CD14-positive monocyte (primary cell): ENCODE results near the gene ROMO1. TPM values are rescaled to one million over a fixed set of nuclear protein-coding genes. Genes with fewer than 3 reads are reported as not detected.

Source experiments
- DNase-seq, 3 donors: peaks; one replicate each; pipeline ENCODE4 v3.0.0-alpha.2; 2011 to 2022
- H2AFZ ChIP-seq: 2 replicates; pipeline ENCODE4 v1.6.0; 2012; ENCODE audit warnings: mild to moderate bottlenecking, low read depth, low read length, inconsistent platforms; ENCODE audit not compliant: insufficient read depth, poor library complexity, severe bottlenecking
- H3K27ac ChIP-seq, 2 donors: 1 replicate in 1 of 2; 2 replicates in 1 of 2; pipeline ENCODE4 v1.5.1; 2012 to 2013; ENCODE audit warnings: low read length in 2 of 2, control low read depth in 1 of 2, inconsistent platforms in 1 of 2, low read depth in 1 of 2, mild to moderate bottlenecking in 1 of 2
- H3K27me3 ChIP-seq, 2 donors: one replicate each; pipeline versions ENCODE4 v1.6.0 to v1.6.1; 2011 to 2013; ENCODE audit warnings: low read length in 2 of 2; ENCODE audit not compliant: control insufficient read depth in 2 of 2, insufficient read depth in 2 of 2
- H3K36me3 ChIP-seq, 2 donors: replicated peaks in 1 of 2; 1 replicate in 1 of 2; 2 replicates in 1 of 2; pipeline versions ENCODE4 v1.5.1 to v1.6.1; 2012 to 2013; ENCODE audit warnings: low read length in 2 of 2, control low read depth in 1 of 2, inconsistent platforms in 1 of 2, mild to moderate bottlenecking in 1 of 2; ENCODE audit not compliant: insufficient read depth in 2 of 2, control insufficient read depth in 1 of 2
- H3K4me1 ChIP-seq, 2 donors: 1 replicate in 1 of 2; 2 replicates in 1 of 2; pipeline versions ENCODE4 v1.5.1 to v1.6.1; 2012 to 2013; ENCODE audit warnings: low read length in 2 of 2, control low read depth in 1 of 2, inconsistent platforms in 1 of 2, mild to moderate bottlenecking in 1 of 2, moderate library complexity in 1 of 2; ENCODE audit not compliant: insufficient read depth in 2 of 2, control insufficient read depth in 1 of 2
- H3K4me2 ChIP-seq: replicated peaks from 2 replicates; pipeline ENCODE3; 2012; ENCODE audit warnings: low read length, moderate library complexity, mild to moderate bottlenecking; ENCODE audit not compliant: poor library complexity, severe bottlenecking; ENCODE audit errors: extremely low read depth
- H3K4me3 ChIP-seq, 3 experiments: fragments of 200-600 bp in 1 of 3; sonication (generic) in 1 of 3; replicated peaks in 1 of 3; 1 replicate in 2 of 3; 2 replicates in 1 of 3; pipeline ENCODE4 v1.5.1; 2011 to 2013; ENCODE audit warnings: low read length in 3 of 3, mild to moderate bottlenecking in 3 of 3, control low read depth in 2 of 3, low read depth in 2 of 3, inconsistent platforms in 1 of 3, moderate library complexity in 1 of 3
- H3K79me2 ChIP-seq: 2 replicates; pipeline ENCODE4 v1.6.0; 2012; ENCODE audit warnings: mild to moderate bottlenecking, control low read depth, inconsistent platforms, low read length, moderate library complexity; ENCODE audit not compliant: insufficient read depth
- H3K9ac ChIP-seq: 2 replicates; pipeline ENCODE4 v1.6.0; 2017; ENCODE audit warnings: low read length, mild to moderate bottlenecking; ENCODE audit not compliant: insufficient read depth, poor library complexity, severe bottlenecking
- H3K9me3 ChIP-seq, 2 donors: replicated peaks in 1 of 2; 1 replicate in 1 of 2; 2 replicates in 1 of 2; pipeline versions ENCODE4 v1.5.1 to v1.6.1; 2012 to 2013; ENCODE audit warnings: low read length in 2 of 2, control low read depth in 1 of 2; ENCODE audit not compliant: control insufficient read depth in 1 of 2, insufficient read depth in 1 of 2
- H4K20me1 ChIP-seq: 2 replicates; pipeline ENCODE4 v1.6.0; 2012; ENCODE audit warnings: mild to moderate bottlenecking, low read length, control low read depth, moderate library complexity; ENCODE audit not compliant: insufficient read depth
- H3K27ac Mint-ChIP-seq, 7 donors: one replicate each; pipeline ENCODE4 v1.8.0; 2020; ENCODE audit warnings: mild to moderate bottlenecking in 7 of 7, mixed read lengths in 7 of 7, moderate library complexity in 6 of 7, inconsistent platforms in 2 of 7
- H3K27me3 Mint-ChIP-seq, 3 donors: one replicate each; pipeline ENCODE4 v1.8.0; 2021 to 2022; ENCODE audit warnings: low read depth in 3 of 3, mild to moderate bottlenecking in 3 of 3, mixed read lengths in 3 of 3, moderate library complexity in 3 of 3, inconsistent platforms in 1 of 3
- H3K36me3 Mint-ChIP-seq, 2 donors: one replicate each; pipeline ENCODE4 v1.8.0; 2020; ENCODE audit warnings: mixed read lengths in 2 of 2, inconsistent platforms in 1 of 2, mild to moderate bottlenecking in 1 of 2
- H3K4me1 Mint-ChIP-seq: one replicate; pipeline ENCODE4 v1.8.0; 2020; ENCODE audit warnings: mild to moderate bottlenecking, mixed read lengths
- H3K4me3 Mint-ChIP-seq, 2 donors: one replicate each; pipeline ENCODE4 v1.8.0; 2020; ENCODE audit warnings: mild to moderate bottlenecking in 2 of 2, mixed read lengths in 2 of 2, moderate library complexity in 1 of 2
- H3K9me3 Mint-ChIP-seq, 7 donors: one replicate each; pipeline ENCODE4 v1.8.0; 2020 to 2022; ENCODE audit warnings: mixed read lengths in 7 of 7, mild to moderate bottlenecking in 6 of 7, moderate library complexity in 6 of 7, inconsistent platforms in 2 of 7
- WGBS: methylation state at CpG from one replicate; pipeline ENCODE4 v1.1.5; 2013; ENCODE audit warnings: missing lambda C conversion rate; ENCODE audit not compliant: insufficient coverage; 5-methylcytosine and 5-hydroxymethylcytosine counted together
- intact Hi-C, 2 donors: fragments of 100-400 bp; cut with micrococcal nuclease; formaldehyde crosslinking; loops; one replicate each; pipeline versions ENCODE4 v1.15.0 to v1.15.1; 2023
- polyA plus RNA-seq, 3 donors: library from polyadenylated mRNA; depleted of rRNA in 1 of 3; unstranded in 2 of 3; stranded (reverse) in 1 of 3; fragments of 300-500 nt in 2 of 3; fragments of >200 nt in 1 of 3; fragmentation: Illumina TruSeq in 2 of 3; gene quantifications; 1 replicate in 2 of 3; 2 replicates in 1 of 3; pipeline ENCODE4 v1.2.3, GENCODE V29; 2012 to 2021
- TF ChIP-seq, protein P1 (sequence below): fragments of 200-600 bp; IDR thresholded peaks from one replicate; pipeline ENCODE4 v1.8.0; 2022; ENCODE audit warnings: antibody characterized with exemption, mild to moderate bottlenecking

Gene ROMO1
- polyA plus RNA-seq, 3 donors, result 220 to 448 (median 352) TPM

DNA sequence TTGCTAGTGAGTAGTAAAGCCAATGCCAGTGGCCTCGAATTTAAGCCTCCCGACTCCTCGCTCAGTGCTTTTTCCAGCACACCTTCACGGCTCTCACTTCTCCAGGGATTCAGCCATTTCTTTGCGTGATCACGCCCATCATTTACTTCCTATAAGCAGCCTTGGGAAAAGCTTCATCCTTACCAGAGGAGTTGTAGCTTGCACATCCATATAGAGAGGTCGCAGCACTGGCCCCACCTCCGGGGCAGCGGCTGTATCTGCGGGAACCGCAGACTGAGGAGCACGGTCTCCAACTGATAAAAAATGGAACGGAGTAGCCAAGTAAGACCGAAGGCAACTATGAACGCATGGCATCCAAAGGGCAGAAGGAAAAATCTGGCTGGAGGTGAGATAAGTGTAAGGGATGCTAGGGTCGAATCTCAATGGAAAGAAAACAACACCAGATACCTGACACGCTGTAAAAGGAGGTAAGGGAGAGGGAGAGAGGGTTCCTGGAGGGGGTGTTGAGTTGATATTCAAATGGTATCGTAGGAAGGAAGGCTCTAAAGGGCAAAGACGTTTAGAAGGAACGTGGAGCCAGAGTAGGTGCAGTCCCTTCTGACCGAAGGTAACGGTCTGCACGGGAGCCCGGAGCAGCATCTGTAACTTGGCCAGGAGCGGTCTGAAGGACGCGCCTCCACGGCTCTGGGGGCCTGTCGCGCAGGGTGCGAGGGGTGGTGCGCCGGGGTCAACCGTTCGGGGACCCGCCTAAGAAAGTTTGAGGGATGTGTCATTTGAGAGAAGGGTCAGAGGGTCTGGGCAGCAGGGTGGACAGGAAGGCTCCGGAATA lies 693 bp upstream of the ROMO1 start:
- DNase-seq, result no peak
- H3K4me3 Mint-ChIP-seq, result peak overlapping the region; percentile 96 to 99
- peaks cover 35% of the 10 kb centered on the region for H3K79me2 ChIP-seq
- TF ChIP-seq, protein P1, sequence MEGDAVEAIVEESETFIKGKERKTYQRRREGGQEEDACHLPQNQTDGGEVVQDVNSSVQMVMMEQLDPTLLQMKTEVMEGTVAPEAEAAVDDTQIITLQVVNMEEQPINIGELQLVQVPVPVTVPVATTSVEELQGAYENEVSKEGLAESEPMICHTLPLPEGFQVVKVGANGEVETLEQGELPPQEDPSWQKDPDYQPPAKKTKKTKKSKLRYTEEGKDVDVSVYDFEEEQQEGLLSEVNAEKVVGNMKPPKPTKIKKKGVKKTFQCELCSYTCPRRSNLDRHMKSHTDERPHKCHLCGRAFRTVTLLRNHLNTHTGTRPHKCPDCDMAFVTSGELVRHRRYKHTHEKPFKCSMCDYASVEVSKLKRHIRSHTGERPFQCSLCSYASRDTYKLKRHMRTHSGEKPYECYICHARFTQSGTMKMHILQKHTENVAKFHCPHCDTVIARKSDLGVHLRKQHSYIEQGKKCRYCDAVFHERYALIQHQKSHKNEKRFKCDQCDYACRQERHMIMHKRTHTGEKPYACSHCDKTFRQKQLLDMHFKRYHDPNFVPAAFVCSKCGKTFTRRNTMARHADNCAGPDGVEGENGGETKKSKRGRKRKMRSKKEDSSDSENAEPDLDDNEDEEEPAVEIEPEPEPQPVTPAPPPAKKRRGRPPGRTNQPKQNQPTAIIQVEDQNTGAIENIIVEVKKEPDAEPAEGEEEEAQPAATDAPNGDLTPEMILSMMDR, result no peak
- H3K27me3 Mint-ChIP-seq, result peaks cover 0 to 3% (median 1%) of the 10 kb centered on the region in 3 donors
- no peaks in the 10 kb centered on the region for H3K27me3 ChIP-seq
- H3K4me3 ChIP-seq, result peak overlapping the region; percentile 69 to 94 (median 90)
- H4K20me1 ChIP-seq, result peaks cover 35% of the 10 kb centered on the region
- intact Hi-C loops, result loop anchor here in 1 of 2 donors (5.0 kb wide), 1 partner anchor 34 kb away; no protein-coding TSS in a partner anchor
- no peaks in the 10 kb centered on the region for H3K9me3 Mint-ChIP-seq
- peaks cover 32% of the 10 kb centered on the region for H3K4me1 Mint-ChIP-seq
- H3K4me1 ChIP-seq, result peaks cover 22 to 33% of the 10 kb centered on the region in 2 donors
- H3K9me3 ChIP-seq, result no peaks in the 10 kb centered on the region
- H3K27ac ChIP-seq, result peak overlapping the region; percentile 43 to 91
- H2AFZ ChIP-seq, result peak overlapping the region; percentile 100
- peaks cover 30 to 42% of the 10 kb centered on the region in 2 donors for H3K36me3 ChIP-seq
- peak overlapping the region; percentile 73 to 94 (median 88) for H3K27ac Mint-ChIP-seq
- H3K36me3 Mint-ChIP-seq, result peaks cover 32 to 46% of the 10 kb centered on the region in 2 donors
- peak overlapping the region; percentile 96 for H3K9ac ChIP-seq
- WGBS, result 7% methylated on average over 36 of the region's 37 CpGs
- peak overlapping the region; percentile 97 for H3K4me2 ChIP-seq

DNA sequence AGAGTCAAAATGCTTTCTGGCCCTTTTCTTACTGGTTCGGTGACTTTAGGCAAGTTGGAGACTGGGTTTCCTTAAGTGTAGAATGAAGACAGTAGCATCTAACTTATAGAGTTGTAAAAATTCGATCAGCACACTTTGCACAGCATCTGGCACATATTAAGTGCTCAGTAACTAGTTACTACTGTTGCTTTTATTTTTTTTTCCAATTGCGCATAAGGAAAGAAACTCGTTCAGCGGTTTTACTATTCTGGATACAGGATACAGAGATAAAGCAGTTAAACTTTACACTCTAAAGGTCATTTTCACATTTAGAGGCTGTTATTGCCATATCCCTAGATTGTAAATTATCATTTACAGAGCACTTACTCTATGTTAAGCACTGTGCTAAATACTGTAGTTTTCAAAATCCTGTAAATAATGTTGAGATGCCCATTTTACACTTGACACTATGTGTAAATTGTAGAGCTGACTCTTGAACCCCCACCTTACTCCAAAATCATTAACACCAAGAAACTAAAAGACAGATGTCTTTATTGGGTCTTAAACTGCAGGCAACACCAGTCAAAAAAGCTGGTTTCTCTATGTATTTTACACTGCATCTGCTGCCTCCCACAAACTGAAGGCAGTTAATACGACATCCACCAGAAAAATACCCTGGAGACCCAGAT lies 886 bp downstream of the ROMO1 start:
- intact Hi-C loops, result loop anchor here (5.0 kb wide), 2 partner anchors 32 to 37 kb away; no protein-coding TSS in a partner anchor
- H3K27me3 Mint-ChIP-seq, result peaks cover 0 to 4% (median 3%) of the 10 kb centered on the region in 3 donors
- no CpG with 5 or more reads among the region's 6 CpGs for WGBS
- peak overlapping the region; percentile 90 to 91 for H3K27ac ChIP-seq
- H3K27me3 ChIP-seq, result no peaks in the 10 kb centered on the region
- peak overlapping the region; percentile 100 for H2AFZ ChIP-seq
- H3K4me1 ChIP-seq, result peaks cover 22 to 33% of the 10 kb centered on the region in 2 donors
- H3K27ac Mint-ChIP-seq, result peak overlapping the region; percentile 92 to 97 (median 95)
- peaks cover 32% of the 10 kb centered on the region for H3K4me1 Mint-ChIP-seq
- TF ChIP-seq, protein P1, result no peak
- no peaks in the 10 kb centered on the region for H3K9me3 Mint-ChIP-seq
- peaks cover 51% of the 10 kb centered on the region for H4K20me1 ChIP-seq
- peak overlapping the region; percentile 96 to 99 for H3K4me3 Mint-ChIP-seq
- H3K36me3 ChIP-seq, result peaks cover 41 to 51% of the 10 kb centered on the region in 2 donors
- H3K79me2 ChIP-seq, result peaks cover 42% of the 10 kb centered on the region
- H3K4me3 ChIP-seq, result peak overlapping the region; percentile 69 to 94 (median 90)
- H3K9me3 ChIP-seq, result no peaks in the 10 kb centered on the region
- no peak for DNase-seq
- H3K9ac ChIP-seq, result peak overlapping the region; percentile 96
- H3K4me2 ChIP-seq, result peak overlapping the region; percentile 97
- H3K36me3 Mint-ChIP-seq, result peaks cover 45 to 49% of the 10 kb centered on the region in 2 donors
